HepG2 (cell line): ENCODE results near the gene ZNF556. TPM values are rescaled to one million over a fixed set of nuclear protein-coding genes. Genes with fewer than 3 reads are reported as not detected.

ENCODE experiments used
- ATAC-seq: fragments of 200-7000 bp; cut with Tn5 transposase; 3 replicates; pipeline ENCODE4 v1.9.1; 2020; ENCODE audit warnings: mild to moderate bottlenecking, moderate library complexity
- BruUV-seq: library from RNA; stranded (reverse); fragments of 400-500 nt; replicated peaks from 2 replicates; lab custom pipeline; 2021; lab: Mats Ljungman, UMichigan
- CTCF ChIA-PET: fragments of 300-600 bp; formaldehyde crosslinking; extraction: SDS; loops from one replicate; lab custom pipeline; 2021; ENCODE audit warnings: low total read pairs, inconsistent platforms, low intra/inter-chr PET ratio; lab: Yijun Ruan, JAX
- POLR2A ChIA-PET: fragments of 350-600 bp; sonication (Branson Sonifier 250); formaldehyde crosslinking; loops from one replicate; lab custom pipeline; 2020; ENCODE audit warnings: antibody characterized with exemption, inconsistent platforms; lab: Yijun Ruan, JAX
- DNase-seq: peaks from one replicate; pipeline ENCODE4 v3.0.0-alpha.2; 2015; ENCODE audit warnings: low spot score
- FAIRE-seq: peaks from 3 replicates; lab custom pipeline; 2011; peaks lifted over from hg19 to GRCh38; lab: Jason Lieb, UNC
- H2AFZ ChIP-seq: one replicate; pipeline ENCODE4 v1.6.1; 2011; ENCODE audit warnings: low read length, inconsistent platforms
- H3K27ac ChIP-seq: fragments of 300-600 bp; 3 replicates; pipeline ENCODE4 v1.8.0; 2011; ENCODE audit warnings: mixed run types, mild to moderate bottlenecking, mixed read lengths, low read length, inconsistent platforms; ENCODE audit not compliant: insufficient read depth; ENCODE audit errors: extremely low read length
- H3K27me3 ChIP-seq, 2 experiments: fragments of 200-600 bp in 1 of 2; 2 replicates in 1 of 2; 3 replicates in 1 of 2; pipeline versions ENCODE4 v1.6.0 to v1.8.0; 2011; ENCODE audit warnings: low read length in 2 of 2, mild to moderate bottlenecking in 2 of 2, moderate library complexity in 2 of 2, inconsistent platforms in 1 of 2; ENCODE audit not compliant: insufficient read depth in 2 of 2, control insufficient read depth in 1 of 2
- H3K36me3 ChIP-seq, 2 experiments: fragments of 200-600 bp in 1 of 2; replicated peaks in 1 of 2; 2 replicates in 1 of 2; 3 replicates in 1 of 2; pipeline versions ENCODE4 v1.5.1 to v1.8.0; 2011; ENCODE audit warnings: low read length in 2 of 2, inconsistent platforms in 1 of 2; ENCODE audit not compliant: insufficient read depth in 2 of 2, control insufficient read depth in 1 of 2
- H3K4me1 ChIP-seq: 2 replicates; pipeline ENCODE4 v1.5.1; 2012; ENCODE audit warnings: low read length, inconsistent platforms; ENCODE audit not compliant: insufficient read depth
- H3K4me2 ChIP-seq: 2 replicates; pipeline ENCODE4 v1.6.0; 2011; ENCODE audit warnings: low read depth, low read length, inconsistent platforms
- H3K4me3 ChIP-seq, 3 experiments: fragments of 200-600 bp in 1 of 3; sonication (generic), shearing (Covaris generic) in 1 of 3; replicated peaks in 1 of 3; 2 replicates each; pipeline ENCODE4 v1.5.1; 2011 to 2016; ENCODE audit warnings: low read length in 3 of 3, inconsistent platforms in 2 of 3, low read depth in 2 of 3, mild to moderate bottlenecking in 2 of 3, control low read depth in 1 of 3, mixed read lengths in 1 of 3; ENCODE audit not compliant: insufficient read depth in 1 of 3
- H3K79me2 ChIP-seq: one replicate; pipeline ENCODE4 v1.6.1; 2011; ENCODE audit warnings: low read length, inconsistent platforms; ENCODE audit not compliant: insufficient read depth
- H3K9ac ChIP-seq: 2 replicates; pipeline ENCODE4 v1.6.0; 2011; ENCODE audit warnings: mild to moderate bottlenecking, low read depth, low read length, inconsistent platforms; ENCODE audit not compliant: insufficient read depth
- H3K9me3 ChIP-seq: 2 replicates; pipeline ENCODE4 v1.5.1; 2012; ENCODE audit warnings: mild to moderate bottlenecking, low read length
- H4K20me1 ChIP-seq: 2 replicates; pipeline ENCODE4 v1.6.0; 2011; ENCODE audit warnings: inconsistent platforms, mild to moderate bottlenecking, low read length, moderate library complexity; ENCODE audit not compliant: insufficient read depth
- AFF4 ChIP-seq: sonication (generic); formaldehyde crosslinking; IDR thresholded peaks from 2 replicates; pipeline ENCODE4 v1.4.0; 2020; ENCODE audit warnings: missing genetic modification reagents
- AGO2 ChIP-seq: fragments of 200-400 bp; formaldehyde crosslinking; optimal IDR thresholded peaks from 2 replicates; pipeline ENCODE3; 2017; ENCODE audit warnings: mild to moderate bottlenecking, low read depth, low read length, moderate library complexity
- ASH2L ChIP-seq: fragments of 300-600, 200-600 bp; sonication (generic); IDR thresholded peaks from 2 replicates; pipeline ENCODE4 v1.7.0; 2017; ENCODE audit warnings: low read depth, mild to moderate bottlenecking, moderate library complexity, mixed read lengths, low read length; ENCODE audit not compliant: insufficient read length
- HNRNPL ChIP-seq: fragments of 200-400 bp; formaldehyde crosslinking; IDR thresholded peaks from 2 replicates; pipeline ENCODE4 v1.6.1; 2017; ENCODE audit warnings: mild to moderate bottlenecking, low read depth, low read length
- IRF2 ChIP-seq: IDR thresholded peaks from 2 replicates; pipeline ENCODE4 v1.6.1; 2018; ENCODE audit warnings: missing genetic modification reagents, missing compliant biosample characterization
- POLR2AphosphoS2 ChIP-seq: IDR thresholded peaks from 2 replicates; pipeline ENCODE4 v1.6.1; 2011; ENCODE audit warnings: low read depth, low read length, improper control_type of control experiment
- POLR2AphosphoS5 ChIP-seq: IDR thresholded peaks from 2 replicates; pipeline ENCODE4 v1.6.1; 2012; ENCODE audit warnings: low read depth, low read length
- SKI ChIP-seq: fragments of 450-650 bp; IDR thresholded peaks from one replicate; pipeline ENCODE4 v1.6.1; 2018; ENCODE audit warnings: mild to moderate bottlenecking; ENCODE audit not compliant: partially characterized antibody
- TEAD3 ChIP-seq: optimal IDR thresholded peaks from 2 replicates; pipeline ENCODE3; 2016; ENCODE audit warnings: borderline replicate concordance
- TMF1 ChIP-seq: sonication (generic); formaldehyde crosslinking; IDR thresholded peaks from 2 replicates; pipeline ENCODE4 v1.8.1; 2022; ENCODE audit warnings: low read depth, missing genetic modification reagents
- TRAFD1 ChIP-seq: sonication (generic); formaldehyde crosslinking; IDR thresholded peaks from 2 replicates; pipeline ENCODE4 v1.5.1; 2020; ENCODE audit warnings: missing genetic modification reagents, mild to moderate bottlenecking, borderline replicate concordance
- YEATS4 ChIP-seq: sonication (generic); formaldehyde crosslinking; IDR thresholded peaks from 2 replicates; pipeline ENCODE4 v1.4.0; 2020; ENCODE audit warnings: missing genetic modification reagents, borderline replicate concordance
- ZBTB38 ChIP-seq: sonication (generic); formaldehyde crosslinking; IDR thresholded peaks from 2 replicates; pipeline ENCODE4 v1.5.1; 2020; ENCODE audit warnings: mild to moderate bottlenecking, missing genetic modification reagents
- ZNF207 ChIP-seq: fragments of 450-650 bp; IDR thresholded peaks from 2 replicates; pipeline ENCODE4 v1.6.1; 2016; ENCODE audit warnings: antibody characterized with exemption, borderline replicate concordance
- ZNF337 ChIP-seq: sonication (generic); formaldehyde crosslinking; IDR thresholded peaks from 2 replicates; pipeline ENCODE4 v1.5.1; 2020; ENCODE audit warnings: missing genetic modification reagents, low read depth, mild to moderate bottlenecking, borderline replicate concordance
- ZNF607 ChIP-seq: sonication (generic); formaldehyde crosslinking; IDR thresholded peaks from 2 replicates; pipeline ENCODE4 v1.5.1; 2020; ENCODE audit warnings: missing genetic modification reagents, mild to moderate bottlenecking, borderline replicate concordance
- ZNF777 ChIP-seq: sonication (generic); formaldehyde crosslinking; IDR thresholded peaks from 2 replicates; pipeline ENCODE4 v1.4.0; 2020; ENCODE audit warnings: missing genetic modification reagents
- WGBS: methylation state at CpG from one replicate; pipeline ENCODE4 v1.1.6; 2017; ENCODE audit warnings: low lambda C conversion rate; 5-methylcytosine and 5-hydroxymethylcytosine counted together
- in situ Hi-C: cut with HindIII; loops from 2 replicates; pipeline ENCODE4 v1.10.0; 2017; ENCODE audit warnings: low pct_unique_long_range_greater_than_20kb; ENCODE audit not compliant: extremely low pct_ligation_motif_present
- intact Hi-C: fragments of 100-400 bp; cut with micrococcal nuclease; formaldehyde crosslinking; loops from one replicate; pipeline ENCODE4 v1.10.0; 2022; ENCODE audit not compliant: unreplicated experiment
- polyA plus RNA-seq, 8 experiments: library from polyadenylated mRNA; depleted of rRNA in 3 of 8; stranded (reverse) in 7 of 8; unstranded in 1 of 8; fragments of >200 nt; fragmentation: Illumina TruSeq in 4 of 8; extraction: Trizol in 4 of 8; gene quantifications; 2 replicates each; pipeline versions ENCODE4 v1.2.1 to v1.2.3, GENCODE V29; 2011 to 2016; ENCODE audit warnings: low read depth in 4 of 8, missing spikeins in 1 of 8, mixed read lengths in 1 of 8; ENCODE audit not compliant: insufficient read depth in 1 of 8
- total RNA-seq, 5 experiments: library from RNA; depleted of rRNA; stranded (reverse); fragments of >200 nt; fragmentation: Illumina TruSeq; extraction: Trizol; gene quantifications; 2 replicates each; pipeline ENCODE4 v1.2.3, GENCODE V29; 2016; ENCODE audit warnings: low read depth in 1 of 5

Gene ZNF556
- total and polyA plus RNA-seq, 2 of the 13 experiments (the other 11 are each of a cell fraction or from before 2014, with no cell fraction given), result 4.2 to 28.6 TPM

- ATAC-seq, result peak; percentile 68
- POLR2A ChIA-PET, result interaction anchor here (1.0 to 1.7 kb wide), 6 partner anchors 9 to 47 kb away, joined by 4 to 11 read pairs (median 6); partner anchors contain the start of genes THOP1, ZNF555 and ZNF556
- TF ChIP-seq AFF4 (no peak), ZNF207 (no peak), AGO2 (peak; percentile 45), YEATS4 (0 out of 2 replicates have a peak, but pooled peaks have one; percentile 4), IRF2 (CRISPR knock-in tag) (no peak), ZBTB38 (CRISPR knock-in tag) (0 out of 2 replicates have a peak, but pooled peaks have one; percentile 34), HNRNPL (0 out of 2 replicates have a peak, but pooled peaks have one; percentile 65), ASH2L (peak; percentile 32), TMF1 (CRISPR knock-in tag) (peak; percentile 11; the same call in 1 of the 2 replicates), ZNF777 (peak; percentile 18; the same call in 1 of the 2 replicates), POLR2AphosphoS2 (no peak), TEAD3 (CRISPR knock-in tag) (peak; percentile 8), POLR2AphosphoS5 (no peak), SKI (no peak), ZNF337 (no peak), TRAFD1 (CRISPR knock-in tag) (no peak), ZNF607 (CRISPR knock-in tag) (0 out of 2 replicates have a peak, but pooled peaks have one; percentile 11)
Measured at GRCh38 chr19:2820112-2820702, 46.9 kb upstream of the ZNF556 start.

More at GRCh38 chr19:2820112-2820702, 46.9 kb upstream of the ZNF556 start:
- peak overlapping the region; percentile 21 for H3K27ac ChIP-seq
- no peaks in the 10 kb centered on the region for H3K79me2 ChIP-seq
- no peak for FAIRE-seq
- H3K4me3 ChIP-seq, result peak overlapping the region; percentile 60 to 84 (median 81)
- peak overlapping the region; percentile 88 for H3K4me2 ChIP-seq
- CTCF ChIA-PET, result interaction anchor here (1.3 to 1.5 kb wide), 2 partner anchors 51 to 52 kb away, joined by 3 to 7 read pairs; no protein-coding TSS in a partner anchor
- no peaks in the 10 kb centered on the region; the same call in 1 of the 2 replicates for H3K4me1 ChIP-seq
- H3K36me3 ChIP-seq, result no peaks in the 10 kb centered on the region; a peak in 1 of 5 replicates
- intact Hi-C loops (loop anchor here (2.0 kb wide), 1 partner anchor 21 kb away; the partner anchor contains the start of gene ZNF555), in situ Hi-C loops (no loop called here)
- no peaks in the 10 kb centered on the region for H3K27me3 ChIP-seq
- BruUV-seq, result TSS peak; percentile 51
- no peaks in the 10 kb centered on the region for H3K9me3 ChIP-seq
- H2AFZ ChIP-seq, result no peak overlapping the region
- H3K9ac ChIP-seq, result peak overlapping the region; percentile 84
- WGBS, result 3% methylated on average over 4 of the region's 36 CpGs
- no peak for DNase-seq
- no peaks in the 10 kb centered on the region for H4K20me1 ChIP-seq
